Gastroesophageal sphincter (tissue), 3 donors: ENCODE measurements around the gene TMEM100.

ENCODE experiments used
- CTCF ChIP-seq, 4 experiments: fragments of 200-600 bp in 2 of 4; fragments of 450-650 bp in 2 of 4; sonication (generic) in 1 of 4; IDR thresholded peaks; one replicate each; pipeline ENCODE4 v1.5.1; 2017 to 2019; ENCODE audit warnings: antibody characterized with exemption in 4 of 4, mild to moderate bottlenecking in 2 of 4, moderate library complexity in 2 of 4
- POLR2A ChIP-seq, 2 donors: fragments of 450-650 bp; IDR thresholded peaks; one replicate each; pipeline ENCODE4 v1.6.1; 2017; ENCODE audit warnings: antibody characterized with exemption in 2 of 2, mild to moderate bottlenecking in 2 of 2, moderate library complexity in 1 of 2
- POLR2AphosphoS5 ChIP-seq: sonication (generic); formaldehyde crosslinking; IDR thresholded peaks from one replicate; pipeline ENCODE4 v1.6.1; 2017; ENCODE audit warnings: antibody characterized with exemption

GRCh38 chr17:55680686-55681341, 41.9 kb downstream of the TMEM100 start:
- TF ChIP-seq CTCF (IDR thresholded peaks at IDR 0.05) (no peak), POLR2A (IDR thresholded peaks at IDR 0.05) (no peak), POLR2AphosphoS5 (no peak)
